Nephron (organoid): ENCODE measurements around the gene MRGPRE.

ENCODE experiments used
- H3K27ac Mint-ChIP-seq, 3 experiments: 2 replicates each; pipeline ENCODE4 v1.8.0; 2020; ENCODE audit warnings: mixed read lengths in 3 of 3, mild to moderate bottlenecking in 2 of 3, moderate library complexity in 1 of 3
- H3K27me3 Mint-ChIP-seq: 2 replicates; pipeline ENCODE4 v1.8.0; 2021; ENCODE audit warnings: low read depth, mild to moderate bottlenecking, moderate library complexity, mixed read lengths
- H3K36me3 Mint-ChIP-seq: 2 replicates; pipeline ENCODE4 v1.8.0; 2020; ENCODE audit warnings: low read depth, mixed read lengths
- H3K4me1 Mint-ChIP-seq: 2 replicates; pipeline ENCODE4 v1.8.0; 2020; ENCODE audit warnings: mixed read lengths
- H3K4me3 Mint-ChIP-seq, 3 experiments: 2 replicates each; pipeline ENCODE4 v1.8.0; 2020; ENCODE audit warnings: mild to moderate bottlenecking in 3 of 3, mixed read lengths in 3 of 3, moderate library complexity in 2 of 3
- H3K9me3 Mint-ChIP-seq: 2 replicates; pipeline ENCODE4 v1.8.0; 2020; ENCODE audit warnings: mixed read lengths
- CTCF ChIP-seq, 3 experiments: fragments of 200-600 bp; sonication (generic); IDR thresholded peaks; one replicate each; pipeline ENCODE4 v1.5.0; 2021; ENCODE audit warnings: antibody characterized with exemption in 3 of 3; ENCODE audit not compliant: unreplicated experiment in 3 of 3

MRGPRE gene

GRCh38 chr11:3213659-3214419 lies 18.4 kb downstream of the MRGPRE start:
- no peak overlapping the region for H3K4me3 Mint-ChIP-seq
- H3K4me1 Mint-ChIP-seq, result no peaks in the 10 kb centered on the region
- no peaks in the 10 kb centered on the region for H3K36me3 Mint-ChIP-seq
- peaks cover 6% of the 10 kb centered on the region for H3K9me3 Mint-ChIP-seq
- no peak for TF ChIP-seq CTCF (IDR thresholded peaks at IDR 0.05; ENCODE audit: unreplicated experiment in 3 of 3)
- peaks cover 31% of the 10 kb centered on the region for H3K27me3 Mint-ChIP-seq
- no peak overlapping the region for H3K27ac Mint-ChIP-seq

GRCh38 chr11:3208272-3208671 lies 23.9 kb downstream of the MRGPRE start:
- TF ChIP-seq CTCF (IDR thresholded peaks at IDR 0.05; ENCODE audit: unreplicated experiment in 3 of 3), result no peak
- Mint-ChIP-seq H3K36me3 (no peaks in the 10 kb centered on the region), H3K27me3 (peaks cover 27% of the 10 kb centered on the region), H3K4me1 (peaks cover 7% of the 10 kb centered on the region), H3K27ac (no peak overlapping the region), H3K4me3 (no peak overlapping the region), H3K9me3 (peaks cover 6% of the 10 kb centered on the region)

- H3K36me3 Mint-ChIP-seq, result no peaks in the 10 kb centered on the region
- H3K4me3 Mint-ChIP-seq, result no peak overlapping the region
- no peak for TF ChIP-seq CTCF (IDR thresholded peaks at IDR 0.05; ENCODE audit: unreplicated experiment in 3 of 3)
- H3K4me1 Mint-ChIP-seq, result peaks cover 7% of the 10 kb centered on the region
- no peak overlapping the region for H3K27ac Mint-ChIP-seq
- peaks cover 6% of the 10 kb centered on the region for H3K9me3 Mint-ChIP-seq
- peaks cover 33% of the 10 kb centered on the region for H3K27me3 Mint-ChIP-seq
Measured at GRCh38 chr11:3207526-3208189, 24.6 kb downstream of the MRGPRE start.

- no peak overlapping the region for H3K27ac Mint-ChIP-seq
- TF ChIP-seq CTCF (IDR thresholded peaks at IDR 0.05; ENCODE audit: unreplicated experiment in 3 of 3), result no peak
- peaks cover 7% of the 10 kb centered on the region for H3K4me1 Mint-ChIP-seq
- no peaks in the 10 kb centered on the region for H3K36me3 Mint-ChIP-seq
- peaks cover 41% of the 10 kb centered on the region for H3K27me3 Mint-ChIP-seq
- H3K9me3 Mint-ChIP-seq, result peaks cover 6% of the 10 kb centered on the region
- H3K4me3 Mint-ChIP-seq, result no peak overlapping the region
Measured at GRCh38 chr11:3206922-3207204, 25.4 kb downstream of the MRGPRE start.

- peaks cover under 1% of the 10 kb centered on the region for H3K9me3 Mint-ChIP-seq
- H3K4me3 Mint-ChIP-seq, result no peak overlapping the region
- no peaks in the 10 kb centered on the region for H3K36me3 Mint-ChIP-seq
Measured at GRCh38 chr11:3206156-3206921, 25.9 kb downstream of the MRGPRE start.

More at GRCh38 chr11:3206156-3206921, 25.9 kb downstream of the MRGPRE start:
- peaks cover 7% of the 10 kb centered on the region for H3K4me1 Mint-ChIP-seq
- TF ChIP-seq CTCF (IDR thresholded peaks at IDR 0.05; ENCODE audit: unreplicated experiment in 3 of 3), result no peak
- H3K27me3 Mint-ChIP-seq, result peaks cover 47% of the 10 kb centered on the region
- H3K27ac Mint-ChIP-seq, result no peak overlapping the region
